PC-3 (cell line): ENCODE results near the gene PPP1R17.

Experiments
- CTCF ChIP-seq: fragments of 300-600 bp; sonication (generic); conservative IDR thresholded peaks from 2 replicates; pipeline ENCODE4 v1.5.1; 2017; ENCODE audit warnings: antibody characterized with exemption, low read depth, mild to moderate bottlenecking, low read length
- EZH2 ChIP-seq: fragments of 300-600 bp; sonication (generic); IDR thresholded peaks from one replicate; pipeline ENCODE4 v1.6.1; 2017; ENCODE audit warnings: antibody characterized with exemption, mild to moderate bottlenecking, low read length; ENCODE audit not compliant: unreplicated experiment

GRCh38 chr7:31646942-31647341, 40.1 kb upstream of the PPP1R17 start:
- TF ChIP-seq CTCF (no peak), EZH2 (no peak)
